Activated CD8-positive, alpha-beta memory T cell treated with anti-CD3 and anti-CD28 coated beads, Interleukin-2, amount 50 U/mL, for 48 hours (primary cell): ENCODE results near the gene BCAS4.

Experiments used
- DNase-seq: peaks from one replicate; pipeline ENCODE4 v3.0.0-alpha.2; 2020

The BCAS4 gene

GRCh38 chr20:50826121-50826520 lies 31.3 kb downstream of the BCAS4 start:
- DNase-seq, result no peak

- no peak for DNase-seq
These were observed 33.7 kb downstream of the BCAS4 start for GRCh38 chr20:50828363-50829136.

GRCh38 chr20:50831622-50832021 lies 36.8 kb downstream of the BCAS4 start:
- no peak for DNase-seq

GRCh38 chr20:50834599-50835005 lies 39.7 kb downstream of the BCAS4 start:
- DNase-seq, result no peak

- DNase-seq, result no peak
These were observed 42.9 kb downstream of the BCAS4 start for GRCh38 chr20:50837532-50838321.

GRCh38 chr20:50838322-50838625 lies 43.4 kb downstream of the BCAS4 start:
- DNase-seq, result no peak

DNA sequence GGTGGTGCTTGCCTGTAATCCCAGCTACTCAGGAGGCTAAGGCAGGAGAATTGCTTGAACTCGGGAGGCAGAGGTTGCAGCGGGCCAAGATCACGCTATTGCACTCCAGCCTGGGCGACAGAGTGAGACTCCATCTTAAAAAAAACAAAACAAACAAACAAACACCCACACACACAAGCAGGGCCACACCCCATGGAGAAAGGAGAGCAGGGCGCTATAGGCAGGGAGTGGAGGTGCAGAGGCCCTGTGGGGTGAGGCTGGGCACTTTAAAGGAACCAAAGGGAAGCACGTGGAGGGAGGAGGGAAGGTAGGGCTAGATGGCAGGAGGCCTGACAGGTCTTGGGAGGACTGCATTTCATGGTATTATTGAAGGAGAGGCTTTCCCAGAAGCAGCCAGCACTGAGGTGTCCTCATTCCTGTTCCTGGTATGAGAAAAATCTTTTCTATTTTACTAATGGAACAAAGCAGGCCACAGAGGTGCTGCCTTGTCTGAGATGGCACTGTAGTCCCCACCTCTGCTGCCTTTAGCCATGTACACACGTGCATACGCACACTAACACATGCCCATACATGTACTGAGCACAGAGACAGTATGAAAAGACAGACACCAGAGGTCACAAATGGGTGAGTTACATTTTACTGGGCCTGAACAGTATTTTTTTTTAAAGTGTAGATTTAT lies 44.0 kb downstream of the BCAS4 start:
- DNase-seq, result no peak

DNA sequence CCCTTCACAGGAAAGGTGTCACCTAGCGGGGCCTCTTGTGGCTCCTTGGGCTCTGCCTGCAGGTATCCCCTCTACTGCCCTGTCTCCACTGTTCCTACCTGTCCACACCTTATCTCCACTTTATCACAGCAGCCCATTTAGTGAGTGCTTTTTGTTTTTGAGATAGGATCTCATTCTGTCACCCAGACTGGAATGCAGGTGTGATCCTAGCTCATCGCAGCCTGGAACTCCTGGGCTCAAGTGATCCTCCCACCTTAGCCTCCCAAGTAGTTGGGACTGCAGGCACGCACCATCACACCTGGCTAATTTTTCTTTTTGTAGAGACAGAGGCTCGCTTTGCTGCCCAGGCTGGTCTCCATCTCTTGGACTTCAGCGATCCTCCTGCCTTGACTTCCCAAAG lies 48.0 kb downstream of the BCAS4 start:
- DNase-seq, result no peak

- DNase-seq, result no peak
These were observed 48.7 kb downstream of the BCAS4 start for GRCh38 chr20:50843331-50844276.

DNA sequence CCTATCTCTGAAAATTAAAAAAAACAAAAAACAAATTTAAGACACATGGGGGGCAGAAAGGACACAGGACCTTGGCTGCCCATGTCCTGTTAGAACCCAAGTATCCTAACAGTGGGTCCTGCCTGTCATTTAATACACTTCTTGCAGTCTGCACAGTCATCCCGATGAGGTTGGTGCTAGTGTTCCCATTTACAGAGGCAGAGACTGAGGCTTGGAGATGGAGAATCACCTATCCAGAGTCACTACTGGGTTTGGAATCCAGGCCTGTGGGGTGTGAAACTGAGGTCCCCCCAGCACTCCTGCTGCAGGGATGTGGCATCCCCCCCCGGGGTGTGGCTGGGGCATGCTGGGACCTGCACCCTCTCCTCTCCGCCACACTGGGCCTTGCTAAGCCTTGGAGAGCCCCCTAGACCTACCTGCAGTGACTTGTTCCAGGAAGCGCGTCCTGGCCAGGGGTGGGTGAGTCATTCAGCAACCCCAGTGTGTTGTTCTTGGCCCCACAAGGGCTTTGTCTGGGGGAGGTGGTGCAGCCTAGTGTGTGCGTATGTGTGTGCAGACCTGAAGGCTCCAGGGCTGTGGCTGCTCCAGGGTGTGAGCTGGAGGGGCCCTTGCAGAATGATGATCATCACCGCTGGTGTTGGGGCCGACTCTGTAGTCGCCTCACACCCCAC lies 49.7 kb downstream of the BCAS4 start:
- DNase-seq, result peak; percentile 81

DNA sequence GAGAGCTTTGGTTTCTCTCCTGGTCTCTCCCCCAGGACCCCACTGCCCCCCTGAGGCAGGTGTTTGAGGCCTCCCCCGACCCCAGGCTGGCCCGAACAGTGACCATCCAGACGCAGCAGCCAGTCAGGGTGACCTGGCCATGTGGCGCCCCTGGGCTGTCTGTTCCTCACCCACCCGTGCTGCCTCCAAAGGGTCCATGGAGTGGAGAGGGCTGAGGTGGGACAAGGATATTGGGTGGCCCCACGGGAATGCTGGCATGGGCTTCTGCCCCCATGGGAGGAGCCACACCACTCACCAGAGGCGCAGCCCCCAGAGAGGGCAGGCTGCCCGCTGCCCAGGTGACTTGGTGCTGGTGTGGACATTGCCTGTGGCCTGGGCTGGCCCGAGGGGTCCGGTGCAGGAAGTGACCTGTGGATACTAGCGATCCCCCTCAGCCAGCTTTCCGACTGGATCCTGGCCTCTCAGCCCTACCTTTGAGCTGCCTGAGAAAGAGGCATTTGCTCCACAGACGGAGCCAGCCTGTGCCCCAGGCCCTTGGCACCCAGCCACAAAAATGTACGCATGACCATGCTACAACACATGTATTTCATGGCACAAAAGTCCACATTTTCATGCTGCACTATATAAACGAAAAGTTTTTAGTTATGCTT lies 50.8 kb downstream of the BCAS4 start:
- DNase-seq, result no peak

DNA sequence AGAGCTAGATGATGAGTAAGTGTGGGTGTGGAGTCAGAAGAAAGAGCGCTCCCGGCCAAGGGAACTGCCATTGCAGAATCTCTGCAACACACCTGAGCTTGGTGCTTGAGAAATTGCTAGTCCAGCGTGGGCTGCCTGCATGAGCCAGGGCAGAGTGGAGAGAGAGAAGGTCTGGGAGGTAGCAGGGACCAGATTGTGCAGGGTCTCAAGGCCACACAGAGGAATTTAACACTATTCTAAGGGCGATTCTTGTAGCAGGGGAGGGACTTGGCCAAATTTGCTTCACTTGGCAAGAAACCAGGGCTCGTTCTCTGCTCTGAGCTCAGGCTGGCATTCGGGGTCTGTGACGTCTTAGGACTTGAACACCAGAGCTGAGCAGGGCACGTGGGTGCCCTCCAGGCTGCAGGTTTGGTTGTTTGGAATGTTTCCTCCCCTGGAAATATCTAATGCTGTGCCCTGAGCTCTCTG lies 53.5 kb downstream of the BCAS4 start:
- DNase-seq, result no peak

DNA sequence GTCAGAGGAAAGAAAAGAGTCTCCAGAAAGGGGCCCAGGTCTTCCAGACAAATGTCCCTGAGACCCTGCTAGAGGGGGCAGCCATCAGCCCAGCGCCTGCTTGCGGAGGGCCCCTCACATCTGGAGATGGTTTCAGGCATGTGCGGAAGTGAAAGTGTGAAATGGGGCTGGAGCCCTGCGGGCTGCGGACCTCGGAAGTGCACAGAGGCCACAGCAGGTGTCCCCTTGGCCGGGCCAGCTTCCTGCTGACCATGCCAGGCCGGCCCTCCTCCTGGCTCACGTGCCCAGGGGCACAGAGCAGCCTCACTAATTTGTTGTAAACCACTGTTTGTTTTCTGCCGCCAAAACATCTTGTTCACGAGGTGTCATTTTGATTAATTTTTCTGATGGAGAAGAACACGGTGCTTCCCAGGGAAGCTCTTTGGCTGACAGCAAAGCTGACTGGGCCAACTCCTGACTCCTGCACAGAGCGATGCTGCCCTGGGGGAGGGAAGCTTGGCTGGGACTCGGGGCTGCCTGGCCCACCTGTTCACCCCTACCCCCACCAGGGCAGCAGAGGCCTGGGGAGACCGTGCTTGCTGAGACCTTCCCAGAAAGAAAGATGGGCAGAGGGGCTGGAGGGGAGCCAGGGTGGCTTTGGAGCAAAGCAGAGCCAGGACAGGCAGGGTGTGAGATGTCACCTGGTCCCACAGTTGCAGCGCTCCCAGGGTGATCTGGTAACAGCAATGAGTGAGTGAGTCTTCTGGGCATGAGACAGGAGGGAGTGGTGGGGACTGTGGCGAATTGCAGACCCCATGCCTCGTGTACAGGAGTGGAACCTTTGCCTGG lies 54.2 kb downstream of the BCAS4 start:
- no peak for DNase-seq

DNA sequence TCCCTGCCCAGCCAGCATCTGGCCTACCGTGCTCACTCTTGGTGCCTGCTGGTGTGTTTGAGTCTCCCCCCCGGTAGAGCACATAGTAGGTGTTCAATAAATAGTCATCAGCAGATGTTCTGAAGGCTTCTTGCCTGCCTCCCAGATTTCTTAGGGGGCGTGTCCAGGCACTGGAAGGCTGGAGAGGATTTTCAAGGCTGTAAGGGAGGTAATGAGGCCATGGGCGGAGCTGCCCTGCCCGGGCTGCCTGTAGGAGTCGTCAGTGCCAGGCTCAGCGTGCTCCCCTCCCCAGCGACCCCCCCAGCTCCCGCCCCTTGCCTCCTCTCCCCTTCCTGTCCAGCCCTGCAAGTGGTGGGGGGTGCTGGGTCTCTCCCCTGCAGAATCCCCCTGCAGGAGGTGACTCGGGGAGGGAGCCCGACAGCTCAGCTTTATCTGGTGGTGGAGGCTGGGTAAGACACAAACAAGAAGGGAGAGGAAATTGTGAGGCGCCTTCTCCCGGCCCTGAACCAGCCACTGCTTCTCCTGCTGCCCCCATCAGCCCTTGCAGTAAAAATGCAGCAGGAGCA lies 55.9 kb downstream of the BCAS4 start:
- no peak for DNase-seq

DNA sequence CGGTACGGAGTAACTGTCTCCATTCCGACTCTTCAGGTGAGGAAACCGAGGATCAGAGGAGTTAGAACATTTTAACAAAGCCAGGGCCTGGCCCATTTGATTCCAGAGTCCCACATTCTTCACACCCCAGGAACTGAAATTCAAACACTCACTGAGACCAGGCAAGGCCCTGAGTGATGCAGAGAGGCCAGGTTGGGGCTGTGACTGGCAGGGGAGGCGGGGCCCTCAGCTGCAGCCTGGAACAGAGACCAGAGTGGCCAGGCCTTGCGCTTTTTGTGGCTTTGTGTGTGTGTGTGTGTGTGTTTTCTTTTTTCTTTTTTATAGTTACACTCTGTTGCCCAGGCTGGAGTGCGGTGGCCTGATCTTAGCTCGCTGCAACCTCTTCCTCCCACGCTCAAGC lies 57.2 kb downstream of the BCAS4 start:
- no peak for DNase-seq

- no peak for DNase-seq
These were observed 59.8 kb downstream of the BCAS4 start for GRCh38 chr20:50854506-50855249.

DNA sequence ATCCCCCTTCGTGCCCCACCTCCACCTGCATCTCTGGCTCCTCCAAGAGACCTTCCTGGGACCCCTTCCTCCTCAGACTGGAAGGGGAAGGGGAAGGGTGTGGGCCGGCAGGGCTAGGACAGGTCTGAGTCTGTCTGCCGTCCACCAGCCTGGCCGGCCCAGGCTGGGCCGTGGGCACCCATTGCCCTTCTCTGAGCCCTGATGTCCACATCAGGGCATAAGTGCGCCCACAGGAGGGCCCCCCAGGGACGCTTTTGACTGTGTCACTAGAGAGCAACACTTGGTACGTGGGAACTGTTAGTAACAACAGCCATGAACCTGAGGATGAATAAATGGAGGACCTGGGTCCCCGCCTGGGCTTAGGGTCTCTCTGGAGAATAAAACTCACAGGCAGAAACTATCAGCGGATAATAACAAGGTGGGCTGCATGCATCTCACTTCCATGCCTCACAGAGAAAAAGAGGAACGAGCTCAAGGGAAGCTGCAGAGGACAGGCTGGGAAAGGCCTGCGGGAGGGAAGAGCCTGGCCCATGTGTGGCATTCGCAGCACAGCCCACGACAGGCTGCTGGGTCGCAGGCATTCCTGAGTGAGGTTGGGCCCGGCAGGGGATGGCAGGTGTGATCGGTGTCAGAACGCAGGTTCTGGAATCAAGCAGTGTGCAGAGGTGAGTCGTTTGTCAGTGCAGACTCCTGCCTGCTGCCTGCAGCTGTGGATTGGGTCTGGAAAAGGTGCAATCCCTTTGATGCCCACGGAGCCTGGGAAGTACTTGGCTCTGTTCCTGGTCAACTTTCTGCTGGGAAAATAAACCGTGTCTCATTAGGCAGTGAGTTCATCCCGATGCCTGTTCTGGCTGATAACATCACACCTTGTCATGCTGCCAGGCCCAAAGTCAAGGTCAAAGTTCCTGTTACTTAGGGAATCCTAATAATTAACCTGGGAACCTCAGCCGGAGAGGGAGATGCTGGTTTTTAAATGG lies 60.9 kb downstream of the BCAS4 start:
- DNase-seq, result no peak

GRCh38 chr20:50856475-50857041 lies 61.7 kb downstream of the BCAS4 start:
- no peak for DNase-seq
